ENCODE measurements around the gene SLC25A25.
"Not testable (repeated sequence)": the region's sequence is repeated elsewhere in the genome, so short reads cannot be mapped to it uniquely, and the experiment has no call there.

SLC25A25 gene

DNA sequence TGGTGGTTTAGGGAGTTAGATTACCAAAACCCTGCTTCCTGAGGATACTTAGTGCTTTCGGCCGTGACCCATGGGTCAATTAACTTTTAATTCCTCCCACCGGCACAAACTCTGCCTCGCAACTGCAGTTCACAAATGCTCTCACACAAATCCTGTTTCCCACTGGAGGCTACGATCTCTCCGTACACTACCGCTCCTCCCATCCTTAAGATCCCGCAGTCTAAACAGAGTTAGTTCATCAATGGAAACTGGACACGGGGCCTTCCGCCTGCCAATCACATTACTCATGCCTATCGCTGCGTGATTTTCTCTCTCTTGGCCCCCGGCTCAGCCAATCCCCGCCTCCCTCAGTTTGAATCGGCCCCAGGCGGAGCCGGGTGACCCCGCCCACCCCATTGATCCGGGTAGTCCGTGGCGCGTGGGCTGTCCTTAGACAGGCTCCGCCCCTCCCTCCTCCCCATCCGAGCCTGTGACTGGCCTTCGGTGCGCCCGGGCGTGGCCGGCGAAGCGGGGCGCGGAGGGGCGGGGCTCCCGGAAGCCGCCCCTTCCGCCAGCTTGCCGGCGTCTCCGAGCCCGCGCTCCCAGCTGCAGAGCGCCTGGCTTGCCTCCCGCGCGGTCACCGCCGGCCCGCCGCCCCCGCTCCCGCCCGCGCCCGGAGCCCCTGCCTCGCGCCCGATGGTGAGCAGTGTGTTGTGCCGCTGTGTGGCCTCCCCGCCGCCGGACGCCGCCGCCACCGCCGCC is at the start of gene SLC25A25:
TSS of gene SLC25A25 (plus strand) at position 588 of the 741 bp plus-strand sequence. CDS start at position 676, 88 bp downstream.
- DNase-seq (ENCODE audit: low spot score) = peak; percentile 98

DNA sequence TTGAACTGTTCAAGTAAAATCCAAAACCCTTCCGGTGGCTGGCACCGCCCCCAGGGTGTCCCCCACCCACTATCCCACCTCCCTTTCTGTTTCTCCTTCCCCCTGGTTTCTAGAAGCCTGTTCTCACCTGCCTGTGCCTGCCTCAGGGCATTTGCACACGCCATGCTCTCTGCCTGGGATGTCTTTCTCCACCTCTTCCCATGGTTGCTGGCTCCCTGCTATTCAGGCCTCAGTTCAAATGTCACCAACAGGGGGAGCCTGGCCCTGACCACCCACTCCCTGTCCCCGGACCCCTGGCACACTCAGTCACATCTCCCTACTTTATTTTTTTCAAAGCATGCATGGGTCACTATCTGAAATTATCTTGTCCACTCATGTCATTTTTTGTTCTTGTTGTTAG is 47.3 kb upstream of the SLC25A25 start:
- DNase-seq (ENCODE audit: low spot score) = no peak

DNA sequence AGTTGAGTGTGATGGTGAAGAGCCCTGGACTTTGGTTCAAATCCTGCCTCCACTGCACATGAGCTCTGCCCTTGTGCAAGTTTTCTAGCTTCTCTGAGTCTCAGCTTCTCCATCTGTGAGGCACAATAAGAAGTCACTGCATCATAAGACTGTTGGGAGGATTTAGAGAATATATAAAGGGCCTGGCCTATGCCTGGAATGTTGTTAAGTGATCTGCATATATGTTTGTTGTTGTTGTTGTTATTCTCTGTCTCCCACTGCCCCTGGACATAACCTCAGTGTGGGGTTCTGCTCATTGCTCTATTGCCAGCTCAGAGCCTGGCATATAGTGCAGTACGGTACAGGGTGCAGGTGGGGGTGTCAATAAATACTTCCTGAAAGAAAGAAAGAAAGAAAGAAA is 46.9 kb upstream of the SLC25A25 start:
- DNase-seq (ENCODE audit: low spot score) = no peak

DNA sequence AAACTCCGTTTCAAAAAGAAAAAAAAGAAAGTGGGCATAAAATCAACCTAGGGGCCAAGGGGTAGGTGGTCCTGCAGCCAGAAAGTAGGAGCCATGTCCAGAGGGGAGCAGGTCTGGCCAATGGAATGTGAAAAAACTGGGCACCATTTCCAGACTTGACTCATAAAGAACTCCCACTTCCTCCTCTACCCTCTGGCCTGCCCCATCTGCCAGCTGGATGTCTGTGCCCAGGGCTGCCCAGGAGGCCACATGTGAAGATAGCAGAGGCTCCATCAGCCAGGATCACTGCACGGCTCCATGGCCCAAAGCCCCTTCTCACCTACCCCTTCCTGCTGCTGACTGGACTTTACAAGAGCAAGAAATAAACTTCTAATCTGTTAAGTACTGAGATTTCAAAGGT is 45.1 kb upstream of the SLC25A25 start:
- DNase-seq (ENCODE audit: low spot score) = no peak

DNA sequence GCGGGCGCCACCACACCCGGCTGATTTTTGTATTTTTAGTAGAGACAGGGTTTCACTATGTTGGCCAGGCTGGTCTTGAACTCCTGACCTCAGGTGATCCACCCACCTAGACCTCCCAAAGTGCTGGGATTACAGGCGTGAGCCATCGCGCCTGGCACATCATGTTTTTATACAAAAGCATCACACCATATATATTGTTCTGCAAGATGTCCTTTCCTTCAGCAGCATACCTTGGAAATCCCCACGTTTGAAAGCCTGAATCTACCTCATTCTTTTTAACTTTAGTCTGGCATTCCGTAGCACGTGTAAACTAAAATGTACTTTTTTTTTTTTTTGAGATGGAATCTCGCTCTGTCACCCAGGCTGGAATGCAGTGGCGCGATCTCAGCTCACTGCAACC is 44.4 kb upstream of the SLC25A25 start:
- not testable (repeated sequence) for DNase-seq (ENCODE audit: low spot score)

DNA sequence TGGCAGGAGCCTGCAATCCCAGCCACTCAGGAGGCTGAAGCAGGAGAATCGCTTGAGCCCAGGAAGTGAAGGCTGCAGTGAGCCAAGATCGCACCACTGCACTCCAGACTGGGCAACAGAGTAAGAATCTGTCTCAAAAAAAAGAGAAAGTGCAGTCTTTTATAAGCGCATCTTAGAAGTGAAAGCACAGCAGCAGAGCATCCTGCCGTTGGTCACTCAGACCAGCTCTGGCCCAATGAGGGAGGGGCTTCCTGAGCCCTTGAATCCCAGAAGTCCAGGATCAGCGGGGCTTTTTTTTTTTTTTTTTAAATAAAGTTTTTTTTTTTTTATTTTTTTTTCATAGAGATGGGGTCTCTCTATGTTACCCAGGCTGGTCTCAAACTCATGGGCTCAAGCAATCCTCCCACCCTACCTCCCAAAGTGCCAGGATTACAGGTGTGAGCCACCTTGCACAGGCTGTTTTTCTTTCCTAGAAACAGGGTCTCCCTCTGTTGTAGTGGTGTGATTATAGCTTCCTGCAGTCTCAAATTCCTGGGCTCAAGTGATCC is 43.2 kb upstream of the SLC25A25 start:
- no peak for DNase-seq (ENCODE audit: low spot score)

DNA sequence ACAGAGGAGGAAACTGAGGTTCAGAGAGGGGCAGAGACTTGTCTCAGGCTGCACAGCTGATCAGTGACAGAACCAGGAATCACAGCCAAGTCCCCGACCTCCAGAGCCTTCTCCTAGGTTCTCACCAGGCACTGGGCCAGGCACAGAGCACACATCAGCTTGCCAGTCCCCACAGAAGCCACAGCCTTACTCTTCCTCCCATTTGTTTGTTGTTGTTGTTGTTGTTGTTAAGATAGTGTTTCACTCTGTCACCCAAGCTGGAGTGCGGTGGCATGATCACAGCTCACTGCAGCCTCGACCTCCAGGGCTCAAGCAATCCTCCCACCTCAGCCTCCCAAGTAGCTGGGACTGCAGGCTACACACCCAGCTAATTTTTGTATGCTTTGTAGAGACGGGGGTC is 42.3 kb upstream of the SLC25A25 start:
- no peak for DNase-seq (ENCODE audit: low spot score)

DNA sequence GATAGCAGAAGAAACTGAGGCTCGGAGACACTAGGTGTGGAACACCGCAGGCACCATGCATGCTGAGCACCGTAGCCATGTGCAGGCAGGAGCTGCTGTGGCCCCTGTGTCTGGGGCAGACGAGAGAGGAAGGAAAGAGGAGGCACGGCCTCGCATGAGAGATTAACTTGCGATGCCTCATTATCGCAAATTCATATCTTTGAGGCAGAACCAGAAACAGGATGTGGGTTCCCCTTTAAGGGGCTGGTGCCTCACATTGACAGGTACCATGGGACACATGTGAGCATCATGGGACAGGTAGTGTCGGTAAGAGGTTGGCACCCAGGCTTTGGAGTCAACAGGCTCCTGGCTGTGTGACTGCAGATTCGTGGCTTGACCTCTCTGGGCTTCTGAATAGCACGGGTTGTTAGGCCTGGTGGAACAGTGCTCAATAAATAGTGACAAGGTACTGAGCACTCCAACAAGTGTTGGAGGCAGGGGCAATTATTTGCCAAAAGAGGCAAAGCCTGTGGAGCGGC is 41.7 kb upstream of the SLC25A25 start:
- DNase-seq (ENCODE audit: low spot score) = peak; percentile 88

DNA sequence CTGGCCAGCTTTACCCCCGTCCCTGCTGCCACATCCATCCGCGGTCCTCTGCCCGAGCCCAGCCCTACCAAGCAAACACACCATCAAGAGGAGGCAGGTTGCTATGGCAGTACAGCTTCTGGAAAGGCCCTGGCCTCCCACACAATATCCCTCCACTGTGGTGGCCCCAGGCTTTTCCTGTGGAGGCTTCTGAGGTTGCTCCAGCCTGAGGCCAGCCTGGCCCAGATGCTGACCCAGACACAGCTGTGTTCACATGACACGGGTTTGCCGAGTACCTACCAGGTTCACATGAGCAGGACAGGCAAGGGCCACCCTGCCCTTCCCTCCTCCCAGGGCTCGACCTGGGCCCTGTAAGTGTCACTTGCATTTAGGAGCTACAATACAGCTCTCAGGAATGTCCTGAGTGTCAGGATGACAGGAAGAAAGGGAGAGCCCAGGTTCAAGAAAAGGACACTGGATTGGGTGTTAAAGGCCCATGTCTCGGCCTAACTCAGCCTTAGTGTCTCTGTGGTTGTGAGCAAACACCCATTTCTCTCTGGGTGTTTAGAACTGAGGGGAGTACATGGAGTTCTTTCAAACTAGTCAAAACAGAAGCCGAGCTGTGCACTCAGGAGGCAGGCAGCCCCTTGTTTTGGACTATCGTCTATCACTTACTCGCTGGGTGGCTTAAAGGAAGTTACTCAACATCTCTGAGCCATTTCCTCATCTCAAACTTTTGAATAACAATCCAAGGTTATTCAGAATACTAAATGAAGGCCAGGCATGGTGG is 41.1 kb upstream of the SLC25A25 start:
- DNase-seq (ENCODE audit: low spot score) = peak; percentile 40

DNA sequence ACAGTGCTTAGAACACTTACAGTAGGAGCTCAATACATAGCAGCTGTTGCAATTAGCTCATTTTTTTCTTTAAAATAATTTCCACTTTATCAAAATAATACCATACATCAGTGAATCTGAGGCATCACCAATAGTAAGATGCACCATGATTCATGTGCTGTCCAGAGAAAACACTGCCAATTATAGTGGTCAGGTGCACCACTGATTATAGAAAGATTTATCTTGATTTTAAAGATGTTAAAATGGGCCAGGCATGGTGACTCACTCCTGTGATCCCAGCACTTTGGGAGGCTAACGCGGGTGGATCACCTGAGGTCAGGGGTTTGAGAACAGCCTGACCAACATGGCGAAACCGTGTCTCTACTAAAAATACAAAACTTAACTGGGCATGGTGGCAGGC is 40.3 kb upstream of the SLC25A25 start:
- no peak for DNase-seq (ENCODE audit: low spot score)

DNA sequence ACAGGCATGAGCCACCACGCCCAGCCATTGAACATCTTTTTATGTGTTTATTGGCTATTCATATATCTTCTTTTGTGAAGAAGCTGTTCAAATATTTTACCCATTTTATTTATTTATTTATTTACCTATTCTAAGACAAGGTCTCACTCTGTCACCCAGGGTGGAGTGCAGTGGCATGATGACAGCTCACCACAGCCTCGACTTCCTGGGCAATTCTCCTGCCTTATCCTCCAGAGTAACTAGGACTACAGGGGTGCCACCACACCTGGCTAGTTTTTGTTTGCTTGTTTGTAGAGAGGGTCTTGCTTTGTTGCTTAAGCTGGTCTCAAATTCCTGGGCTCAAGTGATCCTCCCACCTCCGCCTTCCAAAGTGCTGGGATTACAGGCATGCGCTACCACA is 34.4 kb upstream of the SLC25A25 start:
- no peak for DNase-seq (ENCODE audit: low spot score)

DNA sequence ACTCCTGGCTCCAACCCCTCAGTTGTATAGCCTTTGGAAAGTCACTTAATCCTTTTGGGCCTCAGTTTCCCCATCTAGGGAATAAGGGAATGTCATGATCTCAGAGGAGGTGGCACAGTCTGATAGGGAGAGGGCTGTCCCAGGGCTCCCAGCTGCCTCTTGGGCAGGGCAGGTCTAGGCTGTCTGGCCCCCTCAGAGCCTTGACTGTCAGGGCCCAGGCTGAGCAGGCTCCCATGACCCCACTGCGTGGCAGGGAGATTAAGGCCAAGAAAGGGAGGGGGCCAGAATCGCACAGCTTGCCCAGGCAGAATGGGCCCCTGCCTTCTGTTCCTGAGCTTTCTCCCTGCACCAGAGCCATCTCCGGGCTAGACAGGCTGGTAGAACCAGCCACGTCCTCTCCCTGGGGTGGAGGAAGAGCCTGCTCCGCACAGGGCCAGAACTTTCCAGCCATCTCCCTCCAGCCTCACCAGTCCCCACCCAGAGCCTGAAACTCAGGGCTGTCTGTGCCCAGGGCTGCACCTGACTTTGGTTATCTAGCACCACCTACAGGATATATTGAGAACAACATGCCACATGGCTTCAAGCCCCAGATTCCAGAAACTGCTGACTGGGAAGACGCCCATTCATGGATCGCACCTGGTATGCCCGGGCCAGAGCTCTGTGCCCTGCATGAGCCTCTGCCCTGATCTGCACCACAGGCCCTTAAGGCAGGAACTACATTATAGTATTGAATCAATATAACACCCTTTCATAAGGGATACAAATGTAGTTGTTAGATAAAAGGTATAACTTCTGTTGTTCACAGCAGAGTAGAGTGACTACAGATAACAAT is 33.0 kb upstream of the SLC25A25 start:
- DNase-seq (ENCODE audit: low spot score) = peak; percentile 86

DNA sequence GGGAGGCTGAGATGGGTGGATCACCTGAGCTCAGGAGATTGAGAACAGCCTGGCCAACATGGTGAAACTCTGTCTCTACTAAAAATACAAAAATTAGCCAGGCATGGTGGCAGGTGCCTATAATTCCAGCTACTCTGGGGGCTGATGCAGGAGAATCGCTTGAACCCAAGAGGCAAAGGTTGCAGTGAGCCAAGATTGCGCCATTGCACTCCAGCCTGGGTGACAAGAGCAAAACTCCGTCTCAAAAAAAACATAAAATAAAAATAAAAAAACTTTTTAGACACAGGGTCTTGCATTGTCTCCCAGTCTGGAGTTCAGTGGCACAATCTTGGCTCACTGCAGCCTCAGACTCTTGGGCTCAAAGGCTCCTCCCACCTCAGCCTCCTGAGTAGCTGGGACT is 31.5 kb upstream of the SLC25A25 start:
- DNase-seq (ENCODE audit: low spot score) = not testable (repeated sequence)

DNA sequence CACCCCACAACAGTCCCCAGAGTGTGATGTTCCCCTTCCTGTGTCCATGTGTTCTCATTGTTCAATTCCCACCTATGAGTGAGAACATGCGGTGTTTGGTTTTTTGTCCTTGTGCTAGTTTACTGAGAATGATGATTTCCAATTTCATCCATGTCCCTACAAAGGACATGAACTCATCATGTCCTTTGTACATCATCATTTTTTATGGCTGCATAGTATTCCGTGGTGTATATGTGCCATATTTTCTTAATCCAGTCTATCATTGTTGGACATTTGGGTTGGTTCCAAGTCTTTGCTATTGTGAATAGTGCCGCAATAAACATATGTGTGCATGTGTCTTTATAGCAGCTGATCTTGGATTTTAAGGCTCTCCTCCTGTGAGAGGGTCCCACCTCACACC is 27.2 kb upstream of the SLC25A25 start:
- DNase-seq (ENCODE audit: low spot score) = not testable (repeated sequence)

DNA sequence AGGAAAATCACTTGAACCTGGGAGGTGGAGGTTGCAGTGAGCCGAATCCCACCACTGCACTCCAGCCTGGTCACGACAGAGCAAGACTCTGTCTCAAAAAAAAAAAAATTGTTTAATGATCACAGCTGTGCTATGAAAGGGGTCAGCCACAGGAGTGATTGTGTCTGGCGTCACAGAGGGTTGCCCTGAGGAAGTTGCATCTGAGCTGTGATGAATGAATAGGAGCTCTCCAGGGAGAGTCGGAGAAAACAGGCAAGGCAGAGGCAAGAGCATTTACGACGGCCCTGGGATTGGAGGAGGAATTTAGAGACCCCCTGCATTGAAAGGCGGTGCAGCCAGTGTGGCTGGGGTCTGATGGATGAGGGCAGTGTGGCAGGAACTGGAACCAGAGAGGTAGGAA is 26.0 kb upstream of the SLC25A25 start:
- DNase-seq (ENCODE audit: low spot score) = no peak

DNA sequence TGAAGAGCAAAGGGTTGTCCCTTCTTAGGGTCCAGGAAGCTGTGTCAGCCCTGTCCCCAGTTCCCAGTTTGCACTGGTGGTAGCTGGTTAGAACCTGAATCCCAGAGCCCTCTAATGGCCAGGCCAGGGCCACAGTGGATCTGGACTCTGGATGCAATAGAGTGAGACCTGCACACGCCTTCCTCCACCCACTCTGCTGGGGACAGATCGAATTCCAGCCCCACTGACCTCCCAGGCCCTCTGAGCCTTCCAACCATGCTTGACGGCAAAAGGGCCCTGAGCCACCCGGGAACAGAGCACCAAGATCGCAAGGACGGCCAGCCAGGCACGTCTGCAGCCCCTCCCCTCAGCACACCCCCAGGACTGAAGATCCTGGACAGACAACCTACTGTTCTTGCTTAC is 24.6 kb upstream of the SLC25A25 start:
- DNase-seq (ENCODE audit: low spot score) = no peak

DNA sequence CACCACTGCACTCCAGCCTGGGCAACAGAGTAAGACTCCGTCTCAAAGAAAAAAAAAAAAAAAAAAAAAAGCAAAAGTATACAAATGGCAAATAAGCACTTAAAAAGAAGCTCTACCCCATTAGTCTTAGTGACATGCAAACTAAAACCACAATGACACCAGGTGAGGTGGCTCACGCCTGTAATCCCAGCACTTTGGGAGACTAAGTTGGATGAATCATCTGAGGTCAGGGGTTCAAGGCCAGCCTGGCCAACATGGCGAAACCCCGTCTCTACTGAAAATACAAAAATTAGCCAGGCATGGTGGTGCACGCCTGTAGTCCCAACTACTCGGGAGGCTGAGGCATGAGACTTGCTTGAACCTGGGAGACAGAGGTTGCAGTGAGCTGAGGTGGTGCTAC is 22.6 kb upstream of the SLC25A25 start:
- not testable (repeated sequence) for DNase-seq (ENCODE audit: low spot score)

DNA sequence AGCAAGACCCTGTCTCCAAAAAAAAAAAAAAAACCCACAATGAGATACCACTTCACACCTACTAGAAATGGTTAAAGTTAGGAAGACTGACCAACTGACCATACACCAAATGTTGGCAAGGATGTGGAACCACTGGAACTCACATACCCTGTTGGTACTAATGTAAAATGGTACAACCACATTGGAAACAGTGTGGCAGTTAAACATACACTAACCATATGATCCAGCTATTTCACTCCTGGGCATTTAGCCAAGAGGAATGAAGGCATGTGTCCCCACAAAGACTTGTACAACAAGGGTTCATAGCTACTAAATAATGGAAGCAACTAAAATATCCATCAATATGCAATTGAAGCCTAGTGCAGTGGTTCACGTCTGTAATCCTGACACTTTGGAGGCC is 22.2 kb upstream of the SLC25A25 start:
- DNase-seq (ENCODE audit: low spot score) = no peak

DNA sequence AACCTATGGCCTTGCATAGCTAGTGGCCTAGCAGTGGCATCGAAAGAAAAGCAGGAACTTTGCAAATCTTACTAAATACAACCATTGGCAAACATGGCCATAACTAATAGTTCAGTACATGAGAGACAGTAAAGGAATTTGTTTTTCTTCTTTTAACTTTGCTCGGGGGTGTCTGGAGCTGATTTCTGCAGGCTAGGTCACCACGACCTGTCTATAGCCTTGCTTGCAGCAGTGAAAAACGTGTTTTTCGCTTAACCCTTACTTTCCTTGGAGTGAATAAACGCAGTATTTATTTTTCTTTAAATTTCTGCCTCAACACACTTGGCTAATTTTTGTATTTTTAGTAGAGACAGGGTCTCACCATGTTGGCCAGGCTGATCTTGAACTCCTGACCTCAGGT is 20.8 kb upstream of the SLC25A25 start:
- no peak for DNase-seq (ENCODE audit: low spot score)

DNA sequence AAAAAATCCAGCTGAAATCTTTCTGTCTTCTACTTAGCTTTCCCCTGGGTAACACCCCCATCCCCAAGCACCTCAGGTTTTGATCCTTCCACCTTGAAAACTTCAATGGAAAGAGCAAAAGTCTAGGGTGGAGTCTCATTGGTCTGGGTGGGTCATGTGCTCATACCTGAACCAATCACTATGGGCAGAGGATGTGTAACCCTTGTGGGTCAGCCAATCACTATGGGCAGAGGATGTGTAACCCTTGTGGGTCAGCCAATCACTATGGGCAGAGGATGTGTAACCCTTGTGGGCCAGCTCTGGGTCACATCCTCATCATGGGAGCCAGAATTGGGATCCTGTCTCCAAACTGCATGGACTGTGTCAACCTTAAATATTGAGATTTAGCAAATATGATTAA is 19.4 kb upstream of the SLC25A25 start:
- no peak for DNase-seq (ENCODE audit: low spot score)

DNA sequence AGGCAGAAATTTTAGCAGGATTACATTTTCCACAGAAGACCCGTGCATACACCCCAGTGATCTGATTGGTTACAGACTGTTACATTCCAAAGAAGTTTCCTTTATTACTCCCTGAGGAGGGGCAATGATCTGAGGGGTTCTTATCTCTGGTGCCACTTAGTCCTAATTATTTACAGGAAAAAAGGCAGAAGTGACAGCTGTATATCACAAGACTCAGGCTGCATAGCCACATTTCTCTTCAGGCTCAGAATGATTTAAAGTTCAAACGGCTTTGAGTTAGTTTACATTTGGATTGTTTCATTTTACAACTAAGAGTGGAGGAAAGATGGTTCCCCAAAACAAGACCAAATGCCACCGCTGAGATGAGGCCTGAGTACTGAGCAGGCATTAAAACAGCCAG is 18.2 kb upstream of the SLC25A25 start:
- DNase-seq (ENCODE audit: low spot score) = no peak
